ENCODE measurements around the gene PDE3A. TPM values are rescaled to one million over a fixed set of nuclear protein-coding genes. Genes with fewer than 3 reads are reported as not detected.

PDE3A gene
- total RNA-seq, 4 donors from 2014 or later, result 51.3 to 150 (median 114) TPM

DNA sequence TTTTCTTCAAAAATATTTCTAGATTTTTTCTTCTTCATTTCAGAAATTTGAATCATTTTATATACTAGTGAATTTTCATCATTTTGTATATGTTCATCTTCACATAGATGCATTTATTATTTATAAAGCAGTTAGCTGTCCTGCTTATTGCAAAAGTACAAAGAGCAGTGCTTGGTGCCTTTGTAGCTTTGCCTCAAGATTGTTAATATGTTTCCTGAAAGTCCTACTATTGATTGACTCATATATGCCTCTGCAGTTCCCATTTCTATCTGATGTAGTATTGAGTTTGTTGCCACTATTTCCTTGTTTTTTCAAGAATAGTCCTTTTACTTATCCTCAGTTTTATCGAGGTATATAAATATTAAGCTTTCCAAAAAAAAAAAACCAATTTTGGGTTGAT, 89.7 kb downstream of the PDE3A start:
- Histone ChIP-seq H3K4me3 (no peak overlapping the region), H3K4me1 (peaks cover 0 to 38% (median 11%) of the 10 kb centered on the region in 4 donors), H3K36me3 (no peaks in the 10 kb centered on the region), H3K27ac (peak overlapping the region in 2 of 4 donors; percentile 12 to 14), H3K9me3 (no peaks in the 10 kb centered on the region), H3K27me3 (no peaks in the 10 kb centered on the region)
- intact Hi-C loops (cut with DNase I; ENCODE audit: low total_unique reads), result no loop called here
- 47 to 58% methylated on average over 1 of the region's 1 CpG for WGBS, 2 donors (ENCODE audit: low coverage in 1 of 2)
- no peak for DNase-seq
- TF ChIP-seq POLR2AphosphoS5 (IDR thresholded peaks at IDR 0.05) (no peak), EP300 (IDR thresholded peaks at IDR 0.05; ENCODE audit: low read depth) (no peak), POLR2A (IDR thresholded peaks at IDR 0.05) (no peak)
- TF ChIP-seq, protein P1, sequence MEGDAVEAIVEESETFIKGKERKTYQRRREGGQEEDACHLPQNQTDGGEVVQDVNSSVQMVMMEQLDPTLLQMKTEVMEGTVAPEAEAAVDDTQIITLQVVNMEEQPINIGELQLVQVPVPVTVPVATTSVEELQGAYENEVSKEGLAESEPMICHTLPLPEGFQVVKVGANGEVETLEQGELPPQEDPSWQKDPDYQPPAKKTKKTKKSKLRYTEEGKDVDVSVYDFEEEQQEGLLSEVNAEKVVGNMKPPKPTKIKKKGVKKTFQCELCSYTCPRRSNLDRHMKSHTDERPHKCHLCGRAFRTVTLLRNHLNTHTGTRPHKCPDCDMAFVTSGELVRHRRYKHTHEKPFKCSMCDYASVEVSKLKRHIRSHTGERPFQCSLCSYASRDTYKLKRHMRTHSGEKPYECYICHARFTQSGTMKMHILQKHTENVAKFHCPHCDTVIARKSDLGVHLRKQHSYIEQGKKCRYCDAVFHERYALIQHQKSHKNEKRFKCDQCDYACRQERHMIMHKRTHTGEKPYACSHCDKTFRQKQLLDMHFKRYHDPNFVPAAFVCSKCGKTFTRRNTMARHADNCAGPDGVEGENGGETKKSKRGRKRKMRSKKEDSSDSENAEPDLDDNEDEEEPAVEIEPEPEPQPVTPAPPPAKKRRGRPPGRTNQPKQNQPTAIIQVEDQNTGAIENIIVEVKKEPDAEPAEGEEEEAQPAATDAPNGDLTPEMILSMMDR (IDR thresholded peaks at IDR 0.05), result no peak
- in situ Hi-C loops (cut with MboI; ENCODE audit: low pct_ligation_motif_present in 1 of 4, low pct_unique_long_range_greater_than_20kb in 1 of 4, low sequenced_read_pairs in 3 of 4), result no loop called here

DNA sequence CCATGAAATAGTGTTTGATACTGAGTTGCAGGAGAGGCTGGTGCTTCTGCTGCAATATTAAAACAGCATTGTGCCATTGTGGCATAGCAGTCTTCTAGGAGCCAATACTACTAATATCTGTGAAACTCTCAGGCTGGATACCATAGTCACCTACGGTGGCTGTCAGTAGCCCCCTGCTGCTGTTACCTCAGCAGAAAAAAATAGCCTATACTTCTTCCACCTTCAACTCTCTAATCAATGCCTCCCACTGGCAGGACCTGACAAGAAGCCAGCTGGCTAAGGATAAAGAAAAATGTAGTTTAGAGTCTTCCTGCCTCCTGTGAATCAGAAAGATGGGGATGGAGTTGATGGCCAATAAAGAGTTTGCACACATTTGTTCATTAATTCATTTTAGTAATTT, 91.6 kb downstream of the PDE3A start:
- no peak for DNase-seq
- Histone ChIP-seq H3K9me3 (no peaks in the 10 kb centered on the region), H3K27me3 (no peaks in the 10 kb centered on the region), H3K4me1 (peaks cover 0 to 42% (median 11%) of the 10 kb centered on the region in 4 donors), H3K36me3 (no peaks in the 10 kb centered on the region), H3K27ac (no peak overlapping the region), H3K4me3 (no peak overlapping the region)
- in situ Hi-C loops (cut with MboI; ENCODE audit: low pct_ligation_motif_present in 1 of 4, low pct_unique_long_range_greater_than_20kb in 1 of 4, low sequenced_read_pairs in 3 of 4) (no loop called here), intact Hi-C loops (cut with DNase I; ENCODE audit: low total_unique reads) (no loop called here)
- WGBS, 2 donors (ENCODE audit: low coverage in 1 of 2), result 78% methylated on average over 1 of the region's 1 CpG; no CpG with 5 or more reads in 1 of the 2 donors
- no peak for TF ChIP-seq POLR2A (IDR thresholded peaks at IDR 0.05)
- TF ChIP-seq EP300 (IDR thresholded peaks at IDR 0.05; ENCODE audit: low read depth), result no peak
- no peak for TF ChIP-seq POLR2AphosphoS5 (IDR thresholded peaks at IDR 0.05)
- TF ChIP-seq, protein P1 (IDR thresholded peaks at IDR 0.05), result no peak

DNA sequence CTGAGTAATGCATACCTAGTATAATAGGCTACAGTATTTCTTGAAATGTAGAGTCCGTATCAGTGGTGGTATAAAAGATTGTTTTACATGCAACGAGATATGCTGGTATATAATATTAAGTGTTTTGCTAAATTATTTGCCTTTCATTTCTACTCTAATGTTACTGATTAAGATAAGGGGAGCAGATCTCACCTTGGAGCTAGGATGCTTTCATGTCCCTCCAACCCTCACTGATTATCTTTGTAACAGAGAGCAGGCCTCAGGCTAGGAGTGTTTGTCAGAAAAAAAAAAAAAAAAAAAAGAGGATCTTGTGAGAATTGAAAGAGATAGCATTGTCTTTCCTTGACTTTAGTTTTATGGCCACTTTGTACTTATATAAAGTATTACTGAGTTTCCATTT, 92.6 kb downstream of the PDE3A start:
- intact Hi-C loops (cut with DNase I; ENCODE audit: low total_unique reads) (no loop called here), in situ Hi-C loops (cut with MboI; ENCODE audit: low pct_ligation_motif_present in 1 of 4, low pct_unique_long_range_greater_than_20kb in 1 of 4, low sequenced_read_pairs in 3 of 4) (no loop called here)
- Histone ChIP-seq H3K9me3 (no peaks in the 10 kb centered on the region), H3K27ac (no peak overlapping the region), H3K4me3 (no peak overlapping the region), H3K4me1 (peaks cover 0 to 43% (median 16%) of the 10 kb centered on the region in 4 donors), H3K36me3 (no peaks in the 10 kb centered on the region), H3K27me3 (no peaks in the 10 kb centered on the region)
- TF ChIP-seq POLR2A (IDR thresholded peaks at IDR 0.05) (no peak), EP300 (IDR thresholded peaks at IDR 0.05; ENCODE audit: low read depth) (no peak), POLR2AphosphoS5 (IDR thresholded peaks at IDR 0.05) (no peak)
- TF ChIP-seq, protein P1 (IDR thresholded peaks at IDR 0.05), result no peak
- no peak for DNase-seq
- 53 to 63% methylated on average over 2 of the region's 2 CpGs for WGBS, 2 donors (ENCODE audit: low coverage in 1 of 2)

DNA sequence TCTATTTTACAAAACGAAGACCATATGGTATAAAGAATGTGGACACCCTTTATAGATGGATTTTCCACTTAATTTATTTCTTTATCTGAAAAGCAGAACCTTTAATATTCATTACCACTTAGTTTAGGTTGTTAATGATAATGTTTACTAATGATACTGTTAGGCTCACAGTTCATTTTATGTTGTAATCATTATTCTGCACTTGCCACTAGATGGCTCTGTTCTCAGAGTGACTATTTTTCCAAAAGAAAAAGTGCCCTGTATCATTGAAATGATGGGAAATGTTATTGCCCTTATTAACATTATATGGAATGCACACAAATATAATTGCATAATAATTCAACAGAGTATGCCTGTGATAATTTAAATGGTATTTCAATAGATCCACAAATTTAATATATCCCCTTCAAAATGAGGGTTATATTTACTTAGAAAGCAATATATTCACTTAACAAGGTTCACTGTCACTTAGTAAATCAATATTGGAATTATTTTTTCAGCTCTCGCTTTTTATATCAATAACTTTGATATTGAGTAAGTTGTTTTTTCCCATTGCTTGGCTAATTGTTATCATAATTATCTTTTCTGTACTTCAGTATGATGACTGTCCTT, 95.7 kb downstream of the PDE3A start:
- no peaks in the 10 kb centered on the region for H3K9me3 ChIP-seq
- H3K4me3 ChIP-seq, result no peak overlapping the region
- intact Hi-C loops (cut with DNase I; ENCODE audit: low total_unique reads), result no loop called here
- peak overlapping the region in 3 of 4 donors; percentile 7 to 11 (median 11) for H3K27ac ChIP-seq
- peaks cover under 1 to 40% (median 10%) of the 10 kb centered on the region in 4 donors for H3K4me1 ChIP-seq
- TF ChIP-seq EP300 (IDR thresholded peaks at IDR 0.05; ENCODE audit: low read depth) (no peak), POLR2A (IDR thresholded peaks at IDR 0.05) (no peak), POLR2AphosphoS5 (IDR thresholded peaks at IDR 0.05) (no peak)
- TF ChIP-seq, protein P1 (IDR thresholded peaks at IDR 0.05), result peak; percentile 30 to 62 (median 47)
- in situ Hi-C loops (cut with MboI; ENCODE audit: low pct_ligation_motif_present in 1 of 4, low pct_unique_long_range_greater_than_20kb in 1 of 4, low sequenced_read_pairs in 3 of 4), result no loop called here
- DNase-seq, result no peak
- no peaks in the 10 kb centered on the region for H3K36me3 ChIP-seq
- 48 to 59% methylated on average over 2 of the region's 2 CpGs for WGBS, 2 donors (ENCODE audit: low coverage in 1 of 2)
- no peaks in the 10 kb centered on the region for H3K27me3 ChIP-seq

All from transverse colon (tissue), 4 donors.